Measurements from ENCODE around the gene STRN4. TPM values are rescaled to one million over a fixed set of nuclear protein-coding genes. Genes with fewer than 3 reads are reported as not detected.

STRN4 gene
- total RNA-seq, 1 donor from 2014 or later = 101 TPM

GRCh38 chr19:46722004-46722380, 24.3 kb downstream of the STRN4 start:
- intact Hi-C loops (cut with micrococcal nuclease) = no loop called here
- H3K27me3 Mint-ChIP-seq = no peaks in the 10 kb centered on the region

GRCh38 chr19:46721269-46722003, 24.8 kb downstream of the STRN4 start:
- Mint-ChIP-seq H3K4me3 (no peak overlapping the region), H3K27ac (no peak overlapping the region), H3K36me3 (ENCODE audit: low read depth) (peaks cover 49% of the 10 kb centered on the region), H3K4me1 (peaks cover 31% of the 10 kb centered on the region), H3K9me3 (no peaks in the 10 kb centered on the region), H3K27me3 (no peaks in the 10 kb centered on the region)
- intact Hi-C loops (cut with micrococcal nuclease) = no loop called here
- DNase-seq = no peak

More at GRCh38 chr19:46722004-46722380, 24.3 kb downstream of the STRN4 start:
- DNase-seq = no peak
- Mint-ChIP-seq H3K4me1 (peaks cover 31% of the 10 kb centered on the region), H3K36me3 (ENCODE audit: low read depth) (peaks cover 52% of the 10 kb centered on the region), H3K4me3 (no peak overlapping the region), H3K27ac (no peak overlapping the region), H3K9me3 (no peaks in the 10 kb centered on the region)

GRCh38 chr19:46720503-46721239, 25.6 kb downstream of the STRN4 start:
- H3K36me3 Mint-ChIP-seq (ENCODE audit: low read depth) = peaks cover 47% of the 10 kb centered on the region

GRCh38 chr19:46719629-46720502, 26.4 kb downstream of the STRN4 start:
- intact Hi-C loops (cut with micrococcal nuclease) = loop anchor here (2.0 to 5.0 kb wide), 2 partner anchors 67 to 108 kb away; no protein-coding TSS in a partner anchor
- DNase-seq = no peak
- peaks cover 47% of the 10 kb centered on the region for H3K36me3 Mint-ChIP-seq (ENCODE audit: low read depth)
- no peaks in the 10 kb centered on the region for H3K9me3 Mint-ChIP-seq
- no peak overlapping the region for H3K27ac Mint-ChIP-seq
- H3K4me1 Mint-ChIP-seq = peaks cover 38% of the 10 kb centered on the region
- H3K4me3 Mint-ChIP-seq = no peak overlapping the region
- no peaks in the 10 kb centered on the region for H3K27me3 Mint-ChIP-seq

More at GRCh38 chr19:46720503-46721239, 25.6 kb downstream of the STRN4 start:
- H3K27me3 Mint-ChIP-seq = no peaks in the 10 kb centered on the region
- H3K4me3 Mint-ChIP-seq = no peak overlapping the region
- intact Hi-C loops (cut with micrococcal nuclease) = no loop called here
- H3K4me1 Mint-ChIP-seq = peaks cover 32% of the 10 kb centered on the region
- peak overlapping the region; percentile 16 for H3K27ac Mint-ChIP-seq
- H3K9me3 Mint-ChIP-seq = no peaks in the 10 kb centered on the region
- DNase-seq = no peak

- intact Hi-C loops (cut with micrococcal nuclease) = loop anchor here (2.0 to 5.0 kb wide), 2 partner anchors 68 to 107 kb away; no protein-coding TSS in a partner anchor
- Mint-ChIP-seq H3K4me1 (peaks cover 40% of the 10 kb centered on the region), H3K9me3 (no peaks in the 10 kb centered on the region), H3K4me3 (peak overlapping the region; percentile 97), H3K27ac (peak overlapping the region; percentile 94), H3K27me3 (no peaks in the 10 kb centered on the region), H3K36me3 (ENCODE audit: low read depth) (peaks cover 45% of the 10 kb centered on the region)
- DNase-seq = no peak
Observed at GRCh38 chr19:46718934-46719622, 27.2 kb downstream of the STRN4 start.

GRCh38 chr19:46718157-46718933, 27.9 kb downstream of the STRN4 start:
- Mint-ChIP-seq H3K36me3 (ENCODE audit: low read depth) (peaks cover 42% of the 10 kb centered on the region), H3K9me3 (no peaks in the 10 kb centered on the region), H3K4me3 (peak overlapping the region; percentile 97), H3K27me3 (no peaks in the 10 kb centered on the region), H3K27ac (peak overlapping the region; percentile 94), H3K4me1 (peaks cover 47% of the 10 kb centered on the region)
- peak; percentile 92 for DNase-seq
- intact Hi-C loops (cut with micrococcal nuclease) = loop anchor here (2.0 to 5.0 kb wide), 2 partner anchors 68 to 106 kb away; no protein-coding TSS in a partner anchor

GRCh38 chr19:46717716-46718143, 28.5 kb downstream of the STRN4 start:
- peak overlapping the region; percentile 94 for H3K27ac Mint-ChIP-seq
- H3K4me1 Mint-ChIP-seq = peaks cover 48% of the 10 kb centered on the region
- intact Hi-C loops (cut with micrococcal nuclease) = loop anchor here (2.0 to 5.0 kb wide), 2 partner anchors 69 to 105 kb away; no protein-coding TSS in a partner anchor
- peak overlapping the region; percentile 97 for H3K4me3 Mint-ChIP-seq
- no peak for DNase-seq
- no peaks in the 10 kb centered on the region for H3K27me3 Mint-ChIP-seq
- H3K36me3 Mint-ChIP-seq (ENCODE audit: low read depth) = peaks cover 42% of the 10 kb centered on the region
- no peaks in the 10 kb centered on the region for H3K9me3 Mint-ChIP-seq

GRCh38 chr19:46717034-46717715, 29.1 kb downstream of the STRN4 start, which contains the start of gene PRKD2:
PRKD2 (minus strand) TSS chr19:46717114; CDS start chr19:46716370, 744 bp downstream.
- peaks cover 51% of the 10 kb centered on the region for H3K4me1 Mint-ChIP-seq
- no peaks in the 10 kb centered on the region for H3K27me3 Mint-ChIP-seq
- H3K4me3 Mint-ChIP-seq = peak within 1 kb of the TSS; percentile 97
- intact Hi-C loops (cut with micrococcal nuclease) = loop anchor here (5.0 kb wide), 1 partner anchor 105 kb away; no protein-coding TSS in a partner anchor
- H3K36me3 Mint-ChIP-seq (ENCODE audit: low read depth) = peaks cover 42% of the 10 kb centered on the region
- H3K9me3 Mint-ChIP-seq = no peaks in the 10 kb centered on the region
- peak; percentile 98 for DNase-seq
- peak within 1 kb of the TSS; percentile 94 for H3K27ac Mint-ChIP-seq

GRCh38 chr19:46716672-46717033, 29.6 kb downstream of the STRN4 start:
- Mint-ChIP-seq H3K27me3 (no peaks in the 10 kb centered on the region), H3K4me3 (peak overlapping the region; percentile 97), H3K9me3 (no peaks in the 10 kb centered on the region), H3K36me3 (ENCODE audit: low read depth) (peaks cover 39% of the 10 kb centered on the region), H3K27ac (peak overlapping the region; percentile 94), H3K4me1 (peaks cover 47% of the 10 kb centered on the region)
- intact Hi-C loops (cut with micrococcal nuclease) = loop anchor here (5.0 kb wide), 1 partner anchor 104 kb away; no protein-coding TSS in a partner anchor
- DNase-seq = no peak

GRCh38 chr19:46715975-46716671, 30.1 kb downstream of the STRN4 start:
- intact Hi-C loops (cut with micrococcal nuclease) = loop anchor here (5.0 kb wide), 1 partner anchor 104 kb away; no protein-coding TSS in a partner anchor
- Mint-ChIP-seq H3K27me3 (no peaks in the 10 kb centered on the region), H3K4me1 (peaks cover 43% of the 10 kb centered on the region), H3K27ac (peak overlapping the region; percentile 94), H3K9me3 (no peaks in the 10 kb centered on the region), H3K36me3 (ENCODE audit: low read depth) (peaks cover 35% of the 10 kb centered on the region), H3K4me3 (peak overlapping the region; percentile 97)
- peak; percentile 76 for DNase-seq

- DNase-seq = peak; percentile 74
- H3K4me1 Mint-ChIP-seq = peaks cover 41% of the 10 kb centered on the region
- no peaks in the 10 kb centered on the region for H3K9me3 Mint-ChIP-seq
- peak overlapping the region; percentile 97 for H3K4me3 Mint-ChIP-seq
- H3K27me3 Mint-ChIP-seq = no peaks in the 10 kb centered on the region
- intact Hi-C loops (cut with micrococcal nuclease) = loop anchor here (5.0 kb wide), 1 partner anchor 103 kb away; no protein-coding TSS in a partner anchor
- H3K27ac Mint-ChIP-seq = peak overlapping the region; percentile 94
- peaks cover 35% of the 10 kb centered on the region for H3K36me3 Mint-ChIP-seq (ENCODE audit: low read depth)
Observed at GRCh38 chr19:46715620-46715974, 30.7 kb downstream of the STRN4 start.

Measured in activated CD4-positive, alpha-beta T cell treated with anti-CD3 and anti-CD28 coated beads, Interleukin-2, amount 10 ng/mL, durations not matched to agents 24 days and 14 days (primary cell).